Mesenchymal stem cell (in vitro differentiated cells and primary cell): ENCODE data around the gene FBXO47.

Experiments
- DNase-seq: peaks from one replicate; pipeline ENCODE4 v3.0.0-alpha.2; 2013
- H2AFZ ChIP-seq: one replicate; pipeline ENCODE4 v1.6.1; 2013; ENCODE audit warnings: low read depth, mild to moderate bottlenecking, control low read depth, inconsistent platforms, low read length, moderate library complexity
- H2AK5ac ChIP-seq: 2 replicates; pipeline ENCODE4 v1.6.1; 2013; ENCODE audit warnings: low read length, moderate library complexity, mild to moderate bottlenecking, inconsistent platforms; ENCODE audit not compliant: severe bottlenecking
- H2BK120ac ChIP-seq: one replicate; pipeline ENCODE4 v1.6.1; 2013; ENCODE audit warnings: low read depth, mild to moderate bottlenecking, inconsistent platforms, low read length, moderate library complexity
- H2BK12ac ChIP-seq, 2 experiments: one replicate each; pipeline ENCODE4 v1.6.1; 2013; ENCODE audit warnings: inconsistent platforms in 2 of 2, low read length in 2 of 2, mild to moderate bottlenecking in 2 of 2, moderate library complexity in 2 of 2, control low read depth in 1 of 2
- H2BK15ac ChIP-seq: one replicate; pipeline ENCODE4 v1.6.1; 2013; ENCODE audit warnings: mild to moderate bottlenecking, low read depth, inconsistent platforms; ENCODE audit not compliant: poor library complexity, severe bottlenecking
- H2BK5ac ChIP-seq: 2 replicates; pipeline ENCODE4 v1.6.1; 2013; ENCODE audit warnings: low read depth, mild to moderate bottlenecking, low read length, control low read depth, inconsistent platforms; ENCODE audit not compliant: poor library complexity, severe bottlenecking
- H3K14ac ChIP-seq, 2 experiments: one replicate each; pipeline ENCODE4 v1.6.1; 2013; ENCODE audit warnings: inconsistent platforms in 2 of 2, low read length in 2 of 2, control low read depth in 1 of 2, mild to moderate bottlenecking in 1 of 2, moderate library complexity in 1 of 2
- H3K18ac ChIP-seq, 2 experiments: one replicate each; pipeline ENCODE4 v1.6.1; 2013; ENCODE audit warnings: inconsistent platforms in 2 of 2, low read length in 2 of 2, control low read depth in 1 of 2, low read depth in 1 of 2, mild to moderate bottlenecking in 1 of 2
- H3K23ac ChIP-seq, 2 experiments: one replicate each; pipeline ENCODE4 v1.6.1; 2013; ENCODE audit warnings: inconsistent platforms in 2 of 2, low read length in 2 of 2, mild to moderate bottlenecking in 2 of 2, moderate library complexity in 2 of 2, control low read depth in 1 of 2
- H3K27ac ChIP-seq: 2 replicates; pipeline ENCODE4 v1.5.1; 2013; ENCODE audit warnings: mild to moderate bottlenecking, moderate library complexity, low read length, control low read depth, inconsistent platforms; ENCODE audit not compliant: poor library complexity, severe bottlenecking
- H3K27me3 ChIP-seq, 2 experiments: 2 replicates each; pipeline versions ENCODE4 v1.6.1 to v1.7.0; 2013; ENCODE audit warnings: low read length in 2 of 2, mild to moderate bottlenecking in 2 of 2, moderate library complexity in 2 of 2, control low read depth in 1 of 2, inconsistent platforms in 1 of 2; ENCODE audit not compliant: control insufficient read depth in 1 of 2, insufficient read depth in 1 of 2
- H3K36me3 ChIP-seq, 2 experiments: 2 replicates each; pipeline versions ENCODE4 v1.6.1 to v1.7.0; 2013; ENCODE audit warnings: low read length in 2 of 2, control low read depth in 1 of 2, inconsistent platforms in 1 of 2, low read depth in 1 of 2, mild to moderate bottlenecking in 1 of 2; ENCODE audit not compliant: insufficient read depth in 2 of 2, control insufficient read depth in 1 of 2
- H3K4ac ChIP-seq, 2 experiments: one replicate each; pipeline ENCODE4 v1.6.1; 2013; ENCODE audit warnings: inconsistent platforms in 2 of 2, low read length in 2 of 2, mild to moderate bottlenecking in 2 of 2, moderate library complexity in 2 of 2, control low read depth in 1 of 2, low read depth in 1 of 2
- H3K4me1 ChIP-seq: 2 replicates; pipeline ENCODE4 v1.6.1; 2013; ENCODE audit warnings: low read depth, low read length, control low read depth; ENCODE audit not compliant: control insufficient read depth, insufficient read depth
- H3K4me2 ChIP-seq: 2 replicates; pipeline ENCODE4 v1.6.1; 2013; ENCODE audit warnings: low read length, mild to moderate bottlenecking, inconsistent platforms; ENCODE audit not compliant: poor library complexity, severe bottlenecking
- H3K4me3 ChIP-seq, 2 experiments: 2 replicates each; pipeline versions ENCODE4 v1.5.1 to v1.7.0; 2013; ENCODE audit warnings: low read length in 2 of 2, mild to moderate bottlenecking in 2 of 2, control low read depth in 1 of 2, low read depth in 1 of 2; ENCODE audit not compliant: insufficient read depth in 1 of 2
- H3K79me1 ChIP-seq: replicated peaks from 2 replicates; pipeline ENCODE4 v1.6.1; 2013; ENCODE audit warnings: mild to moderate bottlenecking, control low read depth, low read length, inconsistent platforms; ENCODE audit not compliant: poor library complexity, severe bottlenecking
- H3K9ac ChIP-seq: 2 replicates; pipeline ENCODE4 v1.7.0; 2013; ENCODE audit warnings: mild to moderate bottlenecking, low read length, moderate library complexity
- H3K9me3 ChIP-seq: 2 replicates; pipeline ENCODE4 v1.7.0; 2013; ENCODE audit warnings: mild to moderate bottlenecking, low read length; ENCODE audit not compliant: control insufficient read depth
- H4K8ac ChIP-seq: one replicate; pipeline ENCODE4 v1.6.1; 2013; ENCODE audit warnings: inconsistent platforms, mild to moderate bottlenecking, low read length, moderate library complexity
- H4K91ac ChIP-seq: one replicate; pipeline ENCODE4 v1.6.1; 2013; ENCODE audit warnings: mild to moderate bottlenecking, low read length, inconsistent platforms
- WGBS: methylation state at CpG from one replicate; pipeline ENCODE4 v1.1.7; 2013; ENCODE audit warnings: mixed read lengths; 5-methylcytosine and 5-hydroxymethylcytosine counted together

Gene FBXO47

DNA sequence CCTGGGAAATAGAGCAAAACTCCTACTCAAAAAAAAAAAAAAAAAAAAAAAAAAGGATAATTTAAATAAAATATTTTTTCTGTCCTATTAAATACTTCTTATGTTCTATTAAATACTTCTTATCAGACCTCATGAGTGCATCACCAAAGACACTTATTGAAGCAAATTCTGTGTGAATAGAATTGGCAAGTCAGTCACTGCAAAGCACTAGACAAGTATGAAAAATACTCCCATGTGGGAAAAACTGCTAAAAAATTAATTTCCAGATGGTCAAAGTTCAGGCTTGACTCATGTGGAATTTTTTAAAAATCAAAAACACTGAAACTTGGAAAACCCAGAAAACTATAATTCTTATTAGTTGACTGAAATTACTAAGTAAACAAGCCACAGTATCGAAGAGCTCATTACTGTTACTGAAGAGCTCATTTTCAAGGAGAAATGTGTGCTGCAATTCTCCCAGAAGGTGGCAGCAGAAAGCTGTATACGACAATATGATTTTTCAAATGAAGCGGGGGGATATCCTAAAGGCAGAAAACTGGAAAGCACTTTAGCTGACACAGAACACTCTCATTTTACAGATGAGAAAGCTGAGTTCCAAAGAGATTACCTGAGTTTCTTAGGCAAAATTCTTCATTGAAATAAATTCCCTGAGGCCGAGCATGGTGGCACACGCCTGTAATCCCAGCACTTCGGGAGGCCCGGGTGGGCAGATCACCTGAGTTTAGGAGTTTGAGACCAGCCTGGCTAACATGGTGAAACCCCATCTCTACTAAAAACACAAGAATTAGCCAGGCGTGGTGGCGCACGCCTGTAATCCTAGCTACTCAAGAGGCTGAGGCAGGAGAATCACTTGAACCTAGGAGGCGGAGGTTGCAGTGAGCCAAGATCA lies 15.9 kb upstream of the FBXO47 start:
- Histone ChIP-seq H2BK12ac (no peak overlapping the region), H2BK120ac (no peak overlapping the region), H3K4me3 (no peak overlapping the region), H2AFZ (no peak overlapping the region), H3K79me1 (no peaks in the 10 kb centered on the region), H4K91ac (no peak overlapping the region), H4K8ac (no peak overlapping the region), H3K4me2 (no peak overlapping the region), H3K14ac (no peak overlapping the region), H2AK5ac (no peak overlapping the region), H3K23ac (no peak overlapping the region), H3K27ac (no peak overlapping the region), H2BK5ac (no peak overlapping the region), H3K27me3 (no peaks in the 10 kb centered on the region), H3K4me1 (no peaks in the 10 kb centered on the region), H3K9me3 (no peaks in the 10 kb centered on the region), H3K18ac (no peak overlapping the region), H3K4ac (no peak overlapping the region), H3K9ac (no peak overlapping the region), H2BK15ac (no peak overlapping the region), H3K36me3 (no peaks in the 10 kb centered on the region)
- DNase-seq, result peak; percentile 76
- 60% methylated on average over 10 of the region's 11 CpGs for WGBS

DNA sequence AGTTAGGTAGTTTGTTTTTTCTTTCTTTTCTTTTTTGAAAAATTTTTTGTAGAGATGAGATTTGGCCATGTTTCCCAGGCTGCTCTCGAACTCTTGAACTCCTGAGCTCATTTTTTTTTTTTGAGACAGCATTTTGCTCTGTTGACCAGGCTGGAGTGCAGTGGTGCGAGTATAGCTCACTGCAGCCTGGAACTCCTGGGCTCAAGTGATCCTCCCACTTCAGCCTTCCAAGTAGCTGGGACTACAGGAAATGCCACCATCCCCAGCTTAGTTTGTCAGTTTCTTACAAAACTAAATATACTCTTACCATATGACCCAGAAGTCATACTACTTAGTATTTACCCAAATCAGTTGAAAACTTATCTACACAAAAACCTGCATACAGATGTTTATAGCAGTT lies 14.4 kb upstream of the FBXO47 start:
- Histone ChIP-seq H3K14ac (no peak overlapping the region), H2AFZ (no peak overlapping the region), H3K27ac (no peak overlapping the region), H3K36me3 (no peaks in the 10 kb centered on the region), H3K4me1 (no peaks in the 10 kb centered on the region), H2BK15ac (no peak overlapping the region), H3K9ac (no peak overlapping the region), H3K9me3 (no peaks in the 10 kb centered on the region), H3K4me2 (no peak overlapping the region), H3K27me3 (no peaks in the 10 kb centered on the region), H3K79me1 (no peaks in the 10 kb centered on the region), H2BK5ac (no peak overlapping the region), H2BK120ac (no peak overlapping the region), H2AK5ac (no peak overlapping the region), H4K8ac (no peak overlapping the region), H3K4ac (no peak overlapping the region), H3K23ac (no peak overlapping the region), H3K4me3 (no peak overlapping the region), H4K91ac (no peak overlapping the region), H2BK12ac (peak overlapping the region in 1 of 2 experiments; percentile 80), H3K18ac (peak overlapping the region in 1 of 2 experiments; percentile 14)
- peak; percentile 41 for DNase-seq
- WGBS, result 85% methylated on average over 2 of the region's 2 CpGs

DNA sequence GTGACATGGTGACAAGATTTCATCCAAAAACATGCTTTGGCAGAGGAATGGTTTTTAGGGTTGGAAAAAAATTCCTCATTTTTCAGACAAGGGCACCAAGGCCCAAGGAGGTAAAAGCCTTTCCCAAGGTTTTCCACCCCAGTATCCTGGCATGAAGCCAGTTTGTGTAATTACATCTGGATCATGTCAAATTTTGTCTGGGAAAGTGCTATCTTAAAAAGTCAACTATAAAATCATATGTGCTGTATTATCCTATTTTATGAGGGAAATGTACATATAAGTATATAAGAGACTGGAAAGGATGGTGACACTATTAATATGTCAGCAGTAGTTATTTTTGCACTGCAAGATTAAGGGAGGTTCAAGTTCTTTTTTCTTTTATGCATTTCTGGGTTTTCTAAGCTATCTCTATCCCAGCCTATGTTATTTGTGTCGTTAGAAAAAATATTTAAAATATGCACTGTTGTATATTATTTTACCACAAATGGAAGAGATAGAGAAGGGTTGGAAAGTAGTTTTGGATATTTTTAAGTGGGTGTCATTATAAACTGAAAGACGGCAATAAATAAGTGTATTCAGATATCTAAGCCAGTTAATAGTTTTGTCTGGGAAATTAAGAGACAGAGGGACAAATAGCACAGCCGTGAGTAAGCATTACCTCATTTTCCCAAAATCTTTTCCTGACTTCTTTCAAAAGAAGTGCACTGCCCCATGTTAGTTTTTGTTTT lies 13.5 kb upstream of the FBXO47 start:
- H3K4me3 ChIP-seq, result peak overlapping the region in 1 of 2 experiments; percentile 30
- no peaks in the 10 kb centered on the region for H3K79me1 ChIP-seq
- H2AFZ ChIP-seq, result no peak overlapping the region
- 0% methylated on average over 1 of the region's 3 CpGs for WGBS
- H2BK120ac ChIP-seq, result no peak overlapping the region
- H3K4ac ChIP-seq, result no peak overlapping the region
- no peak overlapping the region for H2BK15ac ChIP-seq
- H3K4me2 ChIP-seq, result no peak overlapping the region
- no peak overlapping the region for H3K14ac ChIP-seq
- H4K91ac ChIP-seq, result no peak overlapping the region
- DNase-seq, result peak; percentile 72
- H3K27me3 ChIP-seq, result no peaks in the 10 kb centered on the region
- no peak overlapping the region for H3K23ac ChIP-seq
- no peak overlapping the region for H2BK5ac ChIP-seq
- H3K9ac ChIP-seq, result peak overlapping the region; percentile 58
- no peak overlapping the region for H4K8ac ChIP-seq
- no peak overlapping the region for H3K27ac ChIP-seq
- H2BK12ac ChIP-seq, result no peak overlapping the region
- no peak overlapping the region for H2AK5ac ChIP-seq
- no peaks in the 10 kb centered on the region for H3K4me1 ChIP-seq
- H3K9me3 ChIP-seq, result no peaks in the 10 kb centered on the region
- H3K36me3 ChIP-seq, result no peaks in the 10 kb centered on the region
- H3K18ac ChIP-seq, result no peak overlapping the region

DNA sequence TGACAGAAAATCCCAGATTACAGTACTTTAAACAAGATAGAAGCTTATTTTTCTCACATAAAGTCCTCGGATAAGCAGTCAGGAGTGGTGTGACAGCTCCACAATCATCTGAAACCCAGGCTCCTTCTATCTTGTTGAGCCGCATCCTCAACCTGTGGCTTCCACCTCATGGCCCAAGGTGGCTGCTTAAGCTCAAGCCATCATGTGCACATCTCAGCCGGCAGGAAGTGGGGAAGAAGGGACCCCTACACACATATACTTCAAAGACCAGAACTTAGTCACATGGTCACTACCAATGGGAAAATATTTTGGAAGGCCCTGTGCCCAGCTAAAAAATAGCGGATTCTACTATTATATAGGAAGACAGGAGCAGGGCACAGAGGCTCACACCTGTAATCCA lies 11.0 kb upstream of the FBXO47 start:
- Histone ChIP-seq H3K9me3 (no peaks in the 10 kb centered on the region), H2AFZ (no peak overlapping the region), H3K4me3 (no peak overlapping the region), H4K91ac (peak overlapping the region; percentile 39), H3K4ac (no peak overlapping the region), H3K79me1 (no peaks in the 10 kb centered on the region), H3K4me2 (no peak overlapping the region), H3K9ac (no peak overlapping the region), H2AK5ac (peak overlapping the region; percentile 4), H3K14ac (no peak overlapping the region), H2BK5ac (no peak overlapping the region), H3K27ac (no peak overlapping the region), H3K36me3 (no peaks in the 10 kb centered on the region), H3K18ac (no peak overlapping the region), H4K8ac (no peak overlapping the region), H3K23ac (no peak overlapping the region), H2BK15ac (no peak overlapping the region), H3K27me3 (no peaks in the 10 kb centered on the region), H2BK120ac (no peak overlapping the region), H2BK12ac (no peak overlapping the region), H3K4me1 (peaks cover 4% of the 10 kb centered on the region)
- DNase-seq, result no peak
- 96% methylated on average over 3 of the region's 4 CpGs for WGBS
